Central memory CD4-positive, alpha-beta T cell (primary cell): ENCODE measurements around the gene PSMF1.
"Not testable (repeated sequence)": the region's sequence is repeated elsewhere in the genome, so short reads cannot be mapped to it uniquely, and the experiment has no call there.

ENCODE experiments used
- DNase-seq: peaks from one replicate; pipeline ENCODE4 v3.0.0; 2022

The PSMF1 gene

DNA sequence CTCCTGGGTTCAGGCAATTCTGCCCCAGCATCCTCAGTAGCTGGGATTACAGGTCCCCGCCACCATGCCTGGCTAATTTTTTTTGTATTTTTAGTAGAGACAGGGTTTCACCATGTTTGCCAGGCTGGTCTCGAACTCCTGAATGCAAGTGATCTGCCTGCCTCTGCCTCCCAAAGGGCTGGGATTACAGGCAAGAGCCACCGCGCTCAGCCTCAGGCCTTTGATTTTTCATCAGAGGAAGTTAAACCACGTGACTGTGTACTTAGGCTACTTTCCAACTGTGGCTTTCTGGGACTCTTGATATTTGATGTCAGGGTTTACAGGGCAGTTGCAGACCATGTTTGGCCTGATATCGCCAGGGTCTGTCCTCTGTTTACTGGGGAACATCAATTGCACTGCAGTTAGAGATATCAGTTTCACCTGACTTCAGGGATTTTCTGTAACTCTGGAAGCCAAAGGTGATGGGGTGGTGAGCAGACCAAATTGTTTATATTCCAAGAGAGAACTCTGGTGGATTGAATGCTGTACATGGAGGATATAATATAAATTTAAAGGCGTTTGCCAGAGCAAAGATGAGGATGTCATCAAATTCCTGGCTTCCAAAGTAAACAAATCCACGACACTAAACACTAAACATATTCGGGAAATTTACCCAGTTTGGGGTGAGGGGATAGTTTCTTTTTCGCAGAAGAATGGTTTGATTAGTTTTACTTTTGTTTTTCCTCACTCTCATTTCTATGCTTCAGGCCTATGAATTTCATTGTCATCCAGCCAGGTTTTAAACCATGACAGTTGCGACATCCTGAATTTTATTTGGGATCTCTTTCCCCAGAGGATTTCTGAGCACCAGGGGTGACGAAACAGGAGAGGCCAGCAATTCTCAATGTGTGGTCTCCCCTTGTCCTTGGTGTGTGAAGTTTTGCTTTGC is 4.2 kb downstream of the PSMF1 start:
- DNase-seq, result peak; percentile 14

GRCh38 chr20:1123666-1124065 is 5.3 kb downstream of the PSMF1 start:
- no peak for DNase-seq

GRCh38 chr20:1124421-1124820 is 6.0 kb downstream of the PSMF1 start:
- no peak for DNase-seq

- no peak for DNase-seq
Observed at GRCh38 chr20:1125277-1125676, 6.9 kb downstream of the PSMF1 start.

GRCh38 chr20:1127840-1128239 is 9.4 kb downstream of the PSMF1 start:
- DNase-seq, result no peak

GRCh38 chr20:1130058-1130694 is 11.8 kb downstream of the PSMF1 start:
- no peak for DNase-seq

GRCh38 chr20:1130847-1131246 is 12.4 kb downstream of the PSMF1 start:
- DNase-seq, result no peak

- no peak for DNase-seq
Observed at GRCh38 chr20:1131354-1131753, 13.0 kb downstream of the PSMF1 start.

- no peak for DNase-seq
Observed at GRCh38 chr20:1134355-1134754, 16.0 kb downstream of the PSMF1 start.

DNA sequence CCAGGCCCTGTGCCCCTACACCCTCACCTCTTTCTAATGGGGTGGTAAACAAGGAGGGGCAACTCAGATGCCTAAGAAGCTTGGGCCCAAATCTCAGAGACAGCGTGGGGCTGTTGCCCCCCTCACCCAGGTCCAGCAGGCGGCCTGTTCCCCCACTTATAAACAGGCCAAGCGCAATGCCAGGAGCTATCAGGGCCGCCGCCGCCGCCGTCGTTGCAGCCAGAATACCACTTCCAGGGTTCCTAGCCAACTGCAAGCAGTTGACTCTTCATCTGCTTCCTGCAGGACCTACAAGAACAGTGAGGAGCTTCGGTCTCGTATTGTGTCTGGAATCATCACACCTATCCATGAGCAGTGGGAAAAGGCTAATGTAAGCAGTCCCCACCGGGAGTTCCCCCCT is 16.4 kb downstream of the PSMF1 start:
- no peak for DNase-seq

- DNase-seq, result no peak
Observed at GRCh38 chr20:1137236-1137635, 18.8 kb downstream of the PSMF1 start.

DNA sequence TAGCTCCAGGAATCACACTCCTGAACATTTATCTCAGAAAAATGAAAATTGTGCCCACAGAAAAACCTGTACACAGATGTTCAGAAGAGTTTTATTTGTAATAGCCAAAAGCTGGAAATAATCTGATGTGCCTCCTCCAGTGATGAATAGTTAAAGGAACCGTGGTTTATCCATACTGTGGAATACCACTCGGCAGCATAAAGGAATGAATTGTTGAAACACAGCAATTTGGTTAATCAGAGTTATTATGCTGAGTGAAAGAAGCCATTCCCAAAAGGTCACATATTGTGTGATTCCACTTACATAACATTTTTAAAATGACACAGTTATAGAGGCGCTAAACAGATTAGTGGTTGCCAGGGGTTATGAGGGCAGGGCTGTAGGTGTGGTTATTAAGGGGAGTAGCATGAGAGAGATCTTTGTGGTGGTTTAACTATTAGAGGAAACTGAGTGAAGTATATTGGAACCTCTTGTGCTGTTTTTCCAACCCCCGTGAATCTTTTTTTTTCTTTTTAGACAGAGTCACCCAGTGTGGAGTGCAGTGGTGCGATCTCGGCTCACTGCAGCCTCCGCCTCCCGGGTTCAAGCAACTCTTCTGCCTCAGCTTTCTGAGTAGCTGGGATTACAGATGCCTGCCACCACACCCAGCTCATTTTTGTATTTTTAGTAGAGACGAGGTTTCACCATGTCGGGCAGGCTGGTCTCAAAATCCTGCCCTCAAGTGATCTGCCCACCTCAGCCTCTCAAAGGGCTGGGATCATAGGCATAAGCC is 26.2 kb downstream of the PSMF1 start:
- DNase-seq, result no peak

DNA sequence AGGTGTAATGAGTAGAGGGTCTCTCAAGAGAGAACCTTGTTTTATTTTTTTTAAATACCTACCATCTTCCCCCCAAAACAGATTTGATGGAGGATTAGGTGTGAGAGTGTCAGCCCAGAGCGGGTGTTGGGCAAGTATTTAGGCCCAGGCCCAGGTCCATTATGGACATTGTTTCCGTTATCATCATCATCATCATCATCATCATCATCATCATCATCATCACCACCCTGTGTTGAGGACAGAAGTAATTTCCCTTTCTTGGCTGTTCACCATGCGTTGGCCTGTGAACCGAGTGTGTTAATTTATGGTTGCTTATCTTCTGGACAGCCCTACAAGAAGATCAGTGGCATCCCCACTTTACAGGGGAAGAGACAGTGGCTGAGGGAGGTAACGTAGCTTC is 28.6 kb downstream of the PSMF1 start:
- DNase-seq, result no peak

- not testable (repeated sequence) for DNase-seq
Observed at GRCh38 chr20:1149812-1150211, 31.4 kb downstream of the PSMF1 start.

- DNase-seq, result no peak
Observed at GRCh38 chr20:1150218-1150617, 31.8 kb downstream of the PSMF1 start.

DNA sequence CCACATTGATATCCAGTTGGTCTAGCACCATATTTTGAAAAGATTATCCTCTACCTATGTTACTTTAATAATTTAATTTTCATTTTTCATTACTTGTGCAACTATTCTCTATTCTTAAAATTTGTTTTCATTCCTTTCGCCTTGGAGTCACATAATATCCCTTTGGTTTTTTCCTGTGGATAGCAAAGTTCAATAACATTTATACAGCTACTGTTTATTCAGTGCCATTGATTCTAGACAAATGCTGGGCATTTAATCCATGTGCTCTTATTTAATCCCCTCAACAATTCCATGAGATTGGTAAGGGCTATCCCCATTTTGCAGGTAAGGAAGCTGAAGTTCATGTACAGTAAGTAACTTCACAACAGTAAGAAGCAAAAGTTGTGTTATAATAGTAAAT is 32.6 kb downstream of the PSMF1 start:
- DNase-seq, result no peak

DNA sequence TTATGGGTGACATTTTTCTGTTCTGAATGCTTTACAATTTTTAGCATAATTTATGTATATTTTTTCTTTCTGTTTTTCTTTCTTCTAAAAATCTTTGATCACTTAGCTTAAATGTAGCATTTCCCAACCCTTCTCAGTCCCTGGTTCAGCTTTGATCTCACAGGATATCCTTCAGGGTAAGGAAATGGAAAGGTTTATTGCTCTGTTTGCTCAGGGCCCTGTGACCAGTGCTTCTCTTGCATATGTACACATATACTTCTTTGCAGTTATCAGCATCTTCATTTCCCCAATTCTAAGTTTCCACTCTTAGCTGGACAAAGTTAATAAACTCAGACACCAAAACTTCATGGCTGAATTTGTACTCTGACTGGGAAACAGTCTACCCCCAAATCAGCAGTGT is 35.8 kb downstream of the PSMF1 start:
- no peak for DNase-seq

DNA sequence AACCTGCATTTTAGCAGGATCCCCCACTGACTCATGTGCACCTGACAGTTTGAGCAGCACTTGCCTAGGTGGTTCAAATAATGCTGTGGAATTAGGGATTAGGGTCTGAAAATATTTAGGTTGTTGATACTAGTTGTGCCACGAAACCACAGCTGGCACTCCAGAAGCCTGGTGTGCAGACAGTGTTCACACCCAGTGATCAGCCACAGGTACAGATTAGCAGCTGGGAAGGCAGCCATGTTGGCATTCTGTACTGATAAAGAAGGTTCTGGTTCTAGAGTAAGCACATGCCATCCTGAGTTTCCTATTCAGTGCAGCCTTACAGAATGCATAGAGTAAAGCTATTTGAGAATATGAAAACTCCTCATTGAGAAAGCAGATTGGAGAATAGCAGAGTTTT is 36.3 kb downstream of the PSMF1 start:
- DNase-seq, result no peak

- no peak for DNase-seq
Observed at GRCh38 chr20:1155342-1155741, 36.9 kb downstream of the PSMF1 start.

DNA sequence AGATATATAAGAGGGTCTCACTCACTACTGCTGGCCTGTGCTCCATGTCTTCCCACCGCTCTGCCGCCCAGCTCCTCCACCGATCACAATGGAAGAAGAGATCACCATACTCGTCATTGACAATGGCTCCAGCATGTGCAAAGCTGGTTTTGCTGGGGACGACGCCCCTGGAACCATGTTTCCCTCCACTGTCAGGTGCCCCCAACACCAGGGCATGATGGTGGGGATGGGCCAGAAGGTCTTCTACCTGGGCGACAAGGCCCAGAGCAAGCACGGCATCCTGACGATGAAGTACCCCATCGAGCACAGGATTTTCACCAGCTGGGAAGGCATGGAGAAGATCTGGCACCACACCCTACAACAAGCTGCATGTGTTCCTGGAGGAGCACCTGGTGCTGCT is 42.1 kb downstream of the PSMF1 start:
- DNase-seq, result no peak

DNA sequence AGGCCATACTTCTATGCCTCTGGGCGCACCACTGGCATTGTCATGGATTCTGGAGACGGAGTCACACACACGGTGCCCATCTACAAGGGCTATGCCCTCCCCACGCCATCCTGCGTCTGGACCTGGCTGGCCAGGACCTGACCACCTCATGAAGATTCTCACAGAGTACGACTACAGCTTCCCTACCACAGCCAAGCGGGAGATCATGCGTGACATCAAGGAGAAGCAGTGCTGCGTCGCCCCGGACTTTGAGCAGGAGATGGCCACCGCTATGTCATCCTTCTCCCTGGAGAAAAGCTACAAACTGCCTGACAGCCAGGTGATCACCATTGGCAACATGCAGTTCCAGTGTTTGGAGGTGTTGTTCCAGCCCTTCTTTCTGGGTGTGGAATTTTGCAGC is 42.6 kb downstream of the PSMF1 start:
- no peak for DNase-seq

DNA sequence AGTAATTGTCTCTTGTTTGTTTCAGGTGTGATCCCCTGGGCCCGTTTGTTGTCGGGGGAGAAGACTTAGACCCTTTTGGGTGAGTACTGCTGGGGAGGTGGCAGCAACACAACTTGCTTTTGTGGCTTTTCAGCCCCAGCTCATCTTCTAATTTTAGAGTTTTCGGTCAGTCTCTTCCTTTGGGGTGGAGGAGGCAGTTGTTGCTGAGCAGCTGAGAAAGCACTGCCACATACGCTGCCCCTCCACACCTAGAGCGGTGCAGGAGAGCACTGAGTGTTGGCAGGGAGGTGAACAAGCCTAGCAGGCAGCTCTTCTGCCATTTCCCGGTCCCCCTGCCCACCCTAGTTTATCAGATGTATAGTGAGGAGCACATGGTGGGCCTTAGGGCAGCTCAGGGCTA is 44.7 kb downstream of the PSMF1 start:
- DNase-seq, result no peak

DNA sequence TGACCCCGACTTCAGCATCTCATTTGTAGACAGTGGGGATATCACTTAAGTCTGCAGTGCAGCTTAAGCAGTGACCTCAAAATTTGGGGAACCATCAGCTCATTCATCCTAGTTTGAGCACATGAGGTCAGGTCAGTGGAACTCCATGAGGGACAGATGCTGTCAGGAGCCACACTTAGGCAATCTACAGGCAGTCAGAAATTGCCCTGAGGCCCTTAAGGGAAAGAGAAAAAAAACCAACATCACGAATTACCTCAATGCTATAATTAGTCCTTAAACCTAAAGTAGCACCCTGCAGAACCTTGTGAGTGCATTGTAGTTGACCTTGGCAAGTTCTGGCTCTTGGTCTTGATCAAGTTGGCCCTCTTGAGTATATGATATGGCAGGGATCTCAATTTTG is 45.3 kb downstream of the PSMF1 start:
- no peak for DNase-seq

- no peak for DNase-seq
Observed at GRCh38 chr20:1164871-1165270, 46.5 kb downstream of the PSMF1 start.
